GM19238 (cell line): Measurements from ENCODE around the gene CD27.
"Not testable (repeated sequence)": the region's sequence is repeated elsewhere in the genome, so short reads cannot be mapped to it uniquely, and the experiment has no call there.

ENCODE experiments used
- DNase-seq: peaks from one replicate; pipeline ENCODE4 v3.0.0; 2011; ENCODE audit warnings: low spot score; ENCODE audit not compliant: insufficient read length

Gene CD27

GRCh38 chr12:6478416-6478815 lies 33.7 kb downstream of the CD27 start:
- no peak for DNase-seq

GRCh38 chr12:6488240-6488639 lies 43.5 kb downstream of the CD27 start:
- DNase-seq, result no peak

GRCh38 chr12:6489449-6489848 lies 44.7 kb downstream of the CD27 start:
- no peak for DNase-seq

DNA sequence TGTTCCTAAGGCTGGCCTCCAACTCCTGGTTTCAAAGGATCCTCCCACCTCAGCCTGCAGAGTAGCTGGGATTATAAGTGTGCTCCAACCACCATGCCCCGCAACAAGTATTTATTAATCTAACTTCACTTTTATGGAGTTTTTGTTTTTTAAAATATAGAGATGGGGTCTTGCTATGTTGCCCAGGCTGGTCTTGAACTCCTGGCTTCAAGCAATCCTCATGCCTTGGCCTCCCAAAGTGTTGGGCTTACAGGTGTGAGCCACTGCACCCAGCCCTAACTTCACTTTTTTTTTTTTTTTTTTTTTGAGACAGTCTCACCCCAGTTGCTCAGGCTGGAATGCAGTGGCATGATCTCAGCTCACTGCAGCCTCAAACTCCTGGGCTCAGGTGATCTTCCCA lies 45.9 kb downstream of the CD27 start:
- not testable (repeated sequence) for DNase-seq

DNA sequence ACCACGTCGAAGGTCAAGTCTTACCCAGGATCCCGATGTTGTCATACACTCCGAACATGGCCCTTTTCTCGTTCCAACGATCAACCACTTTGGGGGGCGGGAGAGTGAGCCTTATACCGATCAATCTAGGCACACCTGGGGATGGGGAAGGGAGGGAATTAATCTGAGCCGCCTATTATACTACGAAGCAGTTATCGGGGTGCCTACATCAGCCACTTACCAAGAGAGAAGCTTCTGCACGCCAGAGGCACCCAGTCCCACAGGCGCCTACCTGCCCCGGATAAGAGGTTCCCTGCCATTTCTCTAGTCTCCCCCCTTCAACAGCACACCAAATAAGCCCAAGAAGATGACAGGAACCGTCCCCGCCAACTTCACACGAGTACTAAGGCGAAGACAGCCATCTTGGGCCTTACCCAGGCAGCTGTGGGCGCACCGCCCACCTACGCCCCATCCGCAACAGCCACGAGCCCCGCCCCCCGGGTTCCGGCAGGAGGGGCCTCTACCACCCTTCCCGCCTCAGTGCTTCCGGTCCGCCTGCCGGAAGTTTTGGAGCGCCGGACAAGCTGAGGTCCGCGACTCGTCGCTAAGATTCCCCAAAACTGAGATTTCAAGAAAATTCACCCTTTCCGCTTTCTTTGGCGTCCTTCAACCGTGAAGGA lies 48.2 kb downstream of the CD27 start, which contains the start of gene MRPL51:
Gene MRPL51 (minus strand): TSS at position 425 of the 659 bp plus-strand sequence. CDS start 126 bp downstream, at position 299.
- peak; percentile 87 for DNase-seq

DNA sequence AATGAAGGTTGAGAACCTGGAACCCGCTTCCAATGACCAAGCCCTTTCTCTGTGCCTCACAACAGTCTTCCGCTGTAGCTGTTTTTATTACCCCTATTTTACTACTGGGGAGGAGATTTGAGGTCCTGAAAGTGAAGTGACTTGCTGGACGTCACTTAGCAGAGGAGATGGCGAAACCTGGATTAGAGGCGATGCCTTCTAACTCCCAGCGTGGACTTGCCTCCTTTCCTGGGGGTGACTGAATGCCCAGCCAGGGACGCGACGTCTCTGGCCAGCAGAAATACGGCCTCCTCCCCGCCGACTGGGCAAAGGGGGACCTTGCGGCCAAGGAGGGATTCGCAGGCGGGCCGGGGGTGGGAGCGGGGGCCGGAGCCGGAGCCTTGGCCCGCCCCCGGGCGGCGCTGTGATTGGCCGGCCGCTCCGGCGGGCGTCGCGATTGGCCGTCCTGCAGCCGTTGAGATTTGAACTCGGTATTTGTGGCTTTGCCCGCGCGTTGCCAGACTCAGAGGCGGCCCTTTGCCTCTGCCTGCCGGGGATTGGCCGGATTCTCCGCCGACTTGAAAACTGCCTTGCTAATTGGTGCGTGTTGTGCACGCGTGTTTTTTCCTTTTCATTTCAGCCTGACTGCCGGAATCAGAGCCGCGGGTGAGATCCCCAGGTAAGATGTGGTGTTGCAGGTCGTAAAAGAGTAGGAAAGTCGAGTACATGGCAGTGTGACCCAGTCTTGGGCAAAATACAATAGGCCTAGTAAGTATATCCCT lies 48.9 kb downstream of the CD27 start, which contains the start of gene NCAPD2:
Gene NCAPD2 (plus strand): TSS at position 606 of the 761 bp plus-strand sequence. CDS start 997 bp downstream, outside the sequence.
- DNase-seq, result peak; percentile 88

- no peak for DNase-seq
Measured at GRCh38 chr12:6494258-6494743, 49.5 kb downstream of the CD27 start.

- DNase-seq, result no peak
Measured at GRCh38 chr12:6494968-6495367, 50.2 kb downstream of the CD27 start.

- DNase-seq, result not testable (repeated sequence)
Measured at GRCh38 chr12:6497291-6497690, 52.5 kb downstream of the CD27 start.

GRCh38 chr12:6500466-6500865 lies 55.7 kb downstream of the CD27 start:
- DNase-seq, result no peak
